GM20000 (cell line): Measurements from ENCODE around the gene SERPIND1.

Source experiments
- DNase-seq: peaks from one replicate; pipeline ENCODE4 v3.0.0; 2012; ENCODE audit warnings: low spot score
- CTCF ChIP-seq: IDR thresholded peaks from 2 replicates; pipeline ENCODE4 v1.5.1; 2012; ENCODE audit warnings: mild to moderate bottlenecking, control low read depth; ENCODE audit errors: extremely low read depth, missing control alignments

The SERPIND1 gene

GRCh38 chr22:20738394-20739089 lies 35.4 kb upstream of the SERPIND1 start:
- DNase-seq: no peak
- no peak for TF ChIP-seq CTCF

GRCh38 chr22:20740222-20740951 lies 33.5 kb upstream of the SERPIND1 start:
- DNase-seq: no peak
- TF ChIP-seq CTCF: no peak

GRCh38 chr22:20741008-20741633 lies 32.8 kb upstream of the SERPIND1 start:
- no peak for TF ChIP-seq CTCF
- no peak for DNase-seq

- peak; percentile 66 for DNase-seq
- TF ChIP-seq CTCF: peak; percentile 64
These were observed 32.0 kb upstream of the SERPIND1 start for GRCh38 chr22:20741634-20742581.

- no peak for TF ChIP-seq CTCF
- DNase-seq: no peak
These were observed 31.1 kb upstream of the SERPIND1 start for GRCh38 chr22:20742764-20743163.

GRCh38 chr22:20744456-20744855 lies 29.5 kb upstream of the SERPIND1 start:
- no peak for TF ChIP-seq CTCF
- DNase-seq: no peak
